GM12801 (cell line): Measurements from ENCODE around the gene ZCCHC17.

Source experiments
- TF ChIP-seq, protein P1 (sequence below): IDR thresholded peaks from one replicate; pipeline ENCODE4 v1.5.1; 2011; ENCODE audit warnings: control low read depth; ENCODE audit not compliant: insufficient read length; ENCODE audit errors: extremely low read depth

The ZCCHC17 gene, protein sequence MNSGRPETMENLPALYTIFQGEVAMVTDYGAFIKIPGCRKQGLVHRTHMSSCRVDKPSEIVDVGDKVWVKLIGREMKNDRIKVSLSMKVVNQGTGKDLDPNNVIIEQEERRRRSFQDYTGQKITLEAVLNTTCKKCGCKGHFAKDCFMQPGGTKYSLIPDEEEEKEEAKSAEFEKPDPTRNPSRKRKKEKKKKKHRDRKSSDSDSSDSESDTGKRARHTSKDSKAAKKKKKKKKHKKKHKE

DNA sequence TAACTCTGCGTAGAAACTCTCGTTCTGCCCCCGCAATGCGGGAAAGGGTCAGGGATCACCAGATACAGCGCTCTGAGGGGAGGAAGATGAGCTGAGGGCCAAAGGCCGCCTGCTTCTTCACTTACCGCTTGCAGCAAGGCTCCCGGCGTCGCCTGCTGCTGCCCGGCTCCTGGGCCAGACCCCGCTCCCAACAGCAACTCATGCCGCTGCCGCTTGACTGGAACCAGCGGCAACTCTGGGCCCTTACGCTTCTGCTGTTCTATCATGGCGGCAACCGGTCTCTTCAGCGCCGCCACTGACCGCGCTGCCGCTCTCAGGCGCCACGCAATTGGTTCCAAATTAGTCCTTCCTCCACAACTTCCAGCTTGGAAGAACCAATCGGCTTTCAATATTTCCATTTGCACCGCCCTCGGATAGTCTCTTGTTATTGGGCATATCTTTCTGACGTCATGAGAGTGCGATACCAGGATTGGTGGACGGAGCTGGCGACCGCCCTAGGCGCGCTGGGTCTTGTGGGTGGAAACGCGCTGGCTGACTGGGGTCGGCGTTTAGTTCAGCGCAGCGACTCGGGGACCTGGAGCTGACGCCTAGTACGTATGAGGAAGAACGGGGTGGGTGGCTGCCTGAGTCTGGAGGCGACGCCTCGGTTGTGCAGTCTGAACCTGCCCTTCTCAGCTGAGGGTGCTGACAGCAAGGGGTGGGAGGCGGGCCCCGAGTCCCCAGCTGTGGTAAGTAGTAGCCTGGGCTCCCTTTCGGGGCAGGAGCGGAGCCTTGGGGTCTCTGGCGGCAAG is at the start of gene ZCCHC17, which contains the start of gene SNRNP40:
Gene ZCCHC17, plus strand, starts transcription at position 547 of the 791 bp plus-strand sequence. CDS start 13,067 bp downstream, outside the sequence.
Gene SNRNP40, minus strand, starts transcription at position 303 of the 791 bp plus-strand sequence. Its CDS starts 37 bp downstream, at position 266.
- TF ChIP-seq, protein P1, sequence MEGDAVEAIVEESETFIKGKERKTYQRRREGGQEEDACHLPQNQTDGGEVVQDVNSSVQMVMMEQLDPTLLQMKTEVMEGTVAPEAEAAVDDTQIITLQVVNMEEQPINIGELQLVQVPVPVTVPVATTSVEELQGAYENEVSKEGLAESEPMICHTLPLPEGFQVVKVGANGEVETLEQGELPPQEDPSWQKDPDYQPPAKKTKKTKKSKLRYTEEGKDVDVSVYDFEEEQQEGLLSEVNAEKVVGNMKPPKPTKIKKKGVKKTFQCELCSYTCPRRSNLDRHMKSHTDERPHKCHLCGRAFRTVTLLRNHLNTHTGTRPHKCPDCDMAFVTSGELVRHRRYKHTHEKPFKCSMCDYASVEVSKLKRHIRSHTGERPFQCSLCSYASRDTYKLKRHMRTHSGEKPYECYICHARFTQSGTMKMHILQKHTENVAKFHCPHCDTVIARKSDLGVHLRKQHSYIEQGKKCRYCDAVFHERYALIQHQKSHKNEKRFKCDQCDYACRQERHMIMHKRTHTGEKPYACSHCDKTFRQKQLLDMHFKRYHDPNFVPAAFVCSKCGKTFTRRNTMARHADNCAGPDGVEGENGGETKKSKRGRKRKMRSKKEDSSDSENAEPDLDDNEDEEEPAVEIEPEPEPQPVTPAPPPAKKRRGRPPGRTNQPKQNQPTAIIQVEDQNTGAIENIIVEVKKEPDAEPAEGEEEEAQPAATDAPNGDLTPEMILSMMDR = no peak

DNA sequence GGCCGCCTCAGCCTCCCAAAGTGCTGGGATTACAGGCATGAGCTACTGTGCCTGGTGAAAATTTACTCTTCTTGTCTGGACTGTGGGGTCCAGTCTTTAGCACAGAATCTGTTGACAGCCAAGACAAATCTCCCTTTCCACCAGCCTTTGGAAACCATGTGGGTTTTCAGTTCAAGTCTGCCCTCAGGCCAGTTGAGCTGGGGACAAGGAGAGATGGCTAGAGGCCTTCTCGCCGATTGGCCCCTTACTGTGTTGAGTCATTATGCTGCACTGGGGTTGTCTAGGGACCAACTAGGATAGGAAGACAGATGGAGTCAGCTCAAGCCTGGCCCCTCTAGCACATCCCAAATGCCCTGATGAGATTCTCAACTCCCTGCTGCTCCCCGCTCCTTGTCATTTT is 48.6 kb upstream of the ZCCHC17 start:
- TF ChIP-seq, protein P1 = no peak

DNA sequence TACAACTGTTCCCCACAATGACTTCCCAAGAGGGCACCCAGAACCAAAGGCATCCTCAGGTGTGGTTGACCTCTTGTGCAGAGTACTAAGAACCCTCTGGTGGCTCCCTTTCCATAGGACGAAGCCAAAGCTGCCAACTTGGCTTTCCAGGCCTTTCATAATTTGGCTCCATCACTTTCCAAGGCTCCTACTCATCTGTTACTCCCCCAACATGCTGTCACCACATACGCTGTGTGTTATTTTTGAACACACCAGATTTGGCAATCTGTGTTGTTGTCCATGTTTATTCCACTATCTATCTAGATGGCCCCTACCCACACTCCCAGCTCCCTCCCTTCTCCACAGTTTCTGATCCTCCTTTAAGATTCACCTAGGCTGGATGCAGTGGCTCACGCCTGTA is 47.0 kb upstream of the ZCCHC17 start:
- TF ChIP-seq, protein P1 = no peak

DNA sequence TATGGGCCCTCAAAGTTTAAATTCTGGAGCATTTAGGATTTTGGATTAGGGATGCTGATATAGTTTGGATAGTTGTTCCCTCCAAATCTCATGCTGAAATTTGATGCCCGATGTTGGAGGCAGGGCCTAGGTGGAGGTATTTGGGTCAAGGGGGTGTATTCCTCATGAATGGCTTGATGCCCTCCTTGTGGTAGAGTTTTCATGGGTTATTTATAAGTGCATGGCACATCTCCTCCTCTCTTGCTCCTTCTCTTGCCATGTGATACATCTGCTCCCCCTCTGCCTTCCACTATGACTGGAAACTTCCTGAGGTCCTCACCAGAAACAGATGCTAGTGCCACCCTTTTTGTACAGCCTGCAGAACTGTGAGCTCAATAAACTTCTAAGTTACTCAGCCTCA is 39.6 kb upstream of the ZCCHC17 start:
- TF ChIP-seq, protein P1 = no peak

DNA sequence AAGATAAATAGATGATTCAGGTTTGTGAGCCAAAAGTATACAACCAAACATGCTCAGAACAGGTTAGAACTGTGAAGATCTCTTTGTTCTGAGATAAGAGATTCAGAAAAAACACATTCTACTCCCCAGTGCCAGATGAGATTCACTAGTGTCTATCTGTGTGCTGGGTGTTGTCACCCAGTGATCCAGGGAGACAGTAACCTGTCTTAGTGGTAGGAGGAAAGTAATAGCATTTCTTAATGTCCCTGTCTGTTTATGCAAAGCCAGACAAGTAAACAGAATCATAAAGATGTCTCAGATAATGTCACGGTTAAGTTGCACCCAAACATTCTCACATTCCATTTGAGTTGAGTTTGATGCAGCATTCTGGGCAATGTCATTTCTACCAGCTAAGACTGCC is 38.3 kb upstream of the ZCCHC17 start:
- TF ChIP-seq, protein P1 = no peak

DNA sequence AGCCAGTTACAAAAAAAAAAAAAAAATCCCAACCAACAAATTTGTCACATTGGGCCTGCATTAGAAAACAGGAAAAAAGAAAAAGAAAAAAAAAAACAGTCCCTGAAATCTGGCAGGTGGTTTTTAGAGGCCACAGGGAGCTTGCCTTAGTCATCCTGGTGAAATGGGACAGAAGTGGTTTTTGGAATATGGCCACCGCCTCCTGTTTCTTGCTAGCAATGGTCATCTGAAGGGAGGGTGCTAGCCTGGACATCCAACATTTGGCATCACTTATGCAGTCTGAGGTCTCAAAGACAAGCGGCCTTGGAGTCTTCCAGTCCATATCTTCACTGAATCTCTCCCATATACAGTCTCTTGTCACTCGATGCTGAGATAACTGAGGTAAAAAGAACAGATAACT is 37.1 kb upstream of the ZCCHC17 start:
- TF ChIP-seq, protein P1 = no peak

DNA sequence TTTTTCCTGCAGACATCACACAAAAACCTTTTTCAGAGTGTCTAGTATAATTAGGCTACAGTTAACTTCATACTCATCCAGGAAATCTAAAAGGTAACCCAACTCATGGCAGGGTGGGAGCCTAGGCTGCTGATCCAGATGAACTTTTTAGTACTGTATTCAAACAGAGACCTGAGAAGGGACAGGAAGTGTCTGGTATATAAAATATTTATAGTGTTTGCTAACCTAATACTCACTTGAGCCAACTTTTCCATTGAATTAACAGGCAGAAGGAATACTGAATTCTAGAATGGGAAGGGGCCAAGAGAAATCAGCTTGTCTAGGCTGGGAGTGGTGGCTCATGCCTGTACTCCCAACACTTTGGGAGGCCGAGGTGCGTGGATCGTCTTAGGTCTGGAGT is 34.9 kb upstream of the ZCCHC17 start:
- TF ChIP-seq, protein P1 = no peak
